Neural cell (in vitro differentiated cells): ENCODE results near the gene KLHL21. TPM values are rescaled to one million over a fixed set of nuclear protein-coding genes. Genes with fewer than 3 reads are reported as not detected.

Source experiments
- H2AFZ ChIP-seq: fragments of 200-600, 300-800 bp; sonication (generic), shearing (Covaris generic); 2 replicates; pipeline ENCODE4 v1.6.0; 2014; ENCODE audit warnings: low read depth, mild to moderate bottlenecking, antibody characterized with exemption, low read length, moderate library complexity
- H3F3A ChIP-seq: fragments of 200-600 bp; shearing (Covaris generic); 2 replicates; pipeline ENCODE4 v1.6.1; 2016; ENCODE audit warnings: mild to moderate bottlenecking, moderate library complexity, mixed read lengths, antibody characterized with exemption, low read length; ENCODE audit not compliant: insufficient read depth, poor library complexity, severe bottlenecking
- H3K27ac ChIP-seq: fragments of 200-600, 300-800 bp; sonication (generic), shearing (Covaris generic); 2 replicates; pipeline ENCODE4 v1.5.1; 2014; ENCODE audit warnings: mild to moderate bottlenecking, low read length, moderate library complexity
- H3K27me3 ChIP-seq: fragments of 300-800, 200-600 bp; sonication (generic), shearing (Covaris generic); 2 replicates; pipeline ENCODE4 v1.6.0; 2014; ENCODE audit warnings: mild to moderate bottlenecking, low read depth, low read length, moderate library complexity; ENCODE audit not compliant: insufficient read depth
- H3K36me3 ChIP-seq: fragments of 300-800, 200-600 bp; sonication (generic), shearing (Covaris generic); 2 replicates; pipeline ENCODE4 v1.5.1; 2014; ENCODE audit warnings: mild to moderate bottlenecking, antibody characterized with exemption, low read length, moderate library complexity; ENCODE audit not compliant: insufficient read depth
- H3K4me2 ChIP-seq: fragments of 300-800, 200-600 bp; sonication (generic), shearing (Covaris generic); 2 replicates; pipeline ENCODE4 v1.6.0; 2014; ENCODE audit warnings: mild to moderate bottlenecking, low read length
- H3K4me3 ChIP-seq: fragments of 300-800, 200-600 bp; sonication (generic), shearing (Covaris generic); 2 replicates; pipeline ENCODE4 v1.5.1; 2014; ENCODE audit warnings: mild to moderate bottlenecking, low read length, moderate library complexity
- H3K79me2 ChIP-seq: fragments of 200-600 bp; shearing (Covaris generic); replicated peaks from 2 replicates; pipeline ENCODE4 v1.6.0; 2014; ENCODE audit warnings: mild to moderate bottlenecking, low read length, moderate library complexity; ENCODE audit not compliant: insufficient read depth
- H3K9ac ChIP-seq: fragments of 300-800, 200-600 bp; sonication (generic), shearing (Covaris generic); 2 replicates; pipeline ENCODE4 v1.6.1; 2016; ENCODE audit warnings: mild to moderate bottlenecking, low read length, mixed read lengths
- H3K9me2 ChIP-seq: fragments of 200-600 bp; shearing (Covaris generic); 2 replicates; pipeline ENCODE4 v1.6.1; 2016; ENCODE audit warnings: mild to moderate bottlenecking, low read length, mixed read lengths; ENCODE audit not compliant: insufficient read depth
- H3K9me3 ChIP-seq: fragments of 200-600, 300-800 bp; sonication (generic), shearing (Covaris generic); 2 replicates; pipeline ENCODE4 v1.6.1; 2016; ENCODE audit warnings: mild to moderate bottlenecking, mixed run types, low read length, moderate library complexity, mixed read lengths
- H4K20me1 ChIP-seq: fragments of 200-600 bp; shearing (Covaris generic); 2 replicates; pipeline ENCODE4 v1.6.1; 2016; ENCODE audit warnings: mild to moderate bottlenecking, mixed run types; ENCODE audit not compliant: insufficient read depth
- CTCF ChIP-seq: fragments of 450-650 bp; IDR thresholded peaks from 2 replicates; pipeline ENCODE4 v1.5.1; 2014; ENCODE audit warnings: antibody characterized with exemption, mild to moderate bottlenecking, moderate library complexity; ENCODE audit not compliant: poor library complexity, severe bottlenecking
- EP300 ChIP-seq: fragments of 450-650 bp; conservative IDR thresholded peaks from 2 replicates; pipeline ENCODE4 v1.6.1; 2014; ENCODE audit warnings: antibody characterized with exemption, mild to moderate bottlenecking, moderate library complexity; ENCODE audit not compliant: poor library complexity, severe bottlenecking
- EZH2 ChIP-seq: fragments of 200-600, 300-800 bp; shearing (Covaris generic), sonication (generic); IDR thresholded peaks from 2 replicates; pipeline ENCODE4 v1.6.1; 2014; ENCODE audit warnings: antibody characterized with exemption, low read length, borderline replicate concordance, mild to moderate bottlenecking; ENCODE audit not compliant: insufficient read depth, poor library complexity, severe bottlenecking
- MXI1 ChIP-seq: fragments of 450-650 bp; conservative IDR thresholded peaks from 2 replicates; pipeline ENCODE4 v1.6.1; 2014; ENCODE audit warnings: antibody characterized with exemption, mild to moderate bottlenecking; ENCODE audit not compliant: poor library complexity, severe bottlenecking
- POLR2AphosphoS5 ChIP-seq: IDR thresholded peaks from 2 replicates; pipeline ENCODE4 v1.6.1; 2012
- RAD21 ChIP-seq: fragments of 450-650 bp; conservative IDR thresholded peaks from 2 replicates; pipeline ENCODE4 v1.6.1; 2014; ENCODE audit warnings: antibody characterized with exemption, mild to moderate bottlenecking, moderate library complexity
- REST ChIP-seq: IDR thresholded peaks from 2 replicates; pipeline ENCODE4 v1.6.1; 2012; ENCODE audit warnings: borderline replicate concordance
- SMC3 ChIP-seq: fragments of 450-650 bp; conservative IDR thresholded peaks from 2 replicates; pipeline ENCODE4 v1.6.1; 2014; ENCODE audit warnings: antibody characterized with exemption, mild to moderate bottlenecking, moderate library complexity; ENCODE audit not compliant: poor library complexity
- TAF1 ChIP-seq: IDR thresholded peaks from 2 replicates; pipeline ENCODE4 v1.6.1; 2012; ENCODE audit warnings: low read depth
- polyA minus RNA-seq: library from RNA; depleted of rRNA, polyadenylated mRNA; stranded (reverse); fragments of >200 nt; gene quantifications from 2 replicates; pipeline ENCODE4 v1.2.3, GENCODE V29; 2014
- polyA plus RNA-seq: library from polyadenylated mRNA; depleted of rRNA; stranded (reverse); fragments of >200 nt; gene quantifications from 2 replicates; pipeline ENCODE4 v1.2.3, GENCODE V29; 2014

Gene KLHL21
- polyA plus RNA-seq = 8.4 and 8.7 TPM in 2 replicates
- polyA minus RNA-seq = 13.4 and 13.6 TPM in 2 replicates

GRCh38 chr1:6602669-6603237 lies at the start of gene KLHL21:
Gene KLHL21 (minus strand): TSS chr1:6602869. CDS start chr1:6602817, 52 bp downstream.
- peak within 1 kb of the TSS; percentile 68 for H3K4me2 ChIP-seq
- H3K79me2 ChIP-seq = no peaks in the 10 kb centered on the region
- TF ChIP-seq SMC3 = no peak
- TF ChIP-seq MXI1 = no peak
- no peak for TF ChIP-seq TAF1
- no peak for TF ChIP-seq CTCF
- TF ChIP-seq REST = no peak
- TF ChIP-seq RAD21 = no peak
- TF ChIP-seq POLR2AphosphoS5 = peak; percentile 13
- TF ChIP-seq EZH2 = no peak
- no peak for TF ChIP-seq EP300
- peaks cover 21% of the 10 kb centered on the region for H3K27me3 ChIP-seq
- H2AFZ ChIP-seq = no peak within 1 kb of the TSS
- H3K27ac ChIP-seq = peak within 1 kb of the TSS; percentile 12
- no peaks in the 10 kb centered on the region for H3K9me3 ChIP-seq
- H3K9ac ChIP-seq = peak within 1 kb of the TSS; percentile 59
- no peaks in the 10 kb centered on the region for H3K36me3 ChIP-seq
- H4K20me1 ChIP-seq = no peaks in the 10 kb centered on the region
- H3K4me3 ChIP-seq = peak within 1 kb of the TSS; percentile 92
- H3K9me2 ChIP-seq = no peaks in the 10 kb centered on the region
- H3F3A ChIP-seq = no peaks in the 10 kb centered on the region

- no peak overlapping the region for H3K9ac ChIP-seq
- no peaks in the 10 kb centered on the region for H3K27me3 ChIP-seq
- no peaks in the 10 kb centered on the region for H3K36me3 ChIP-seq
- no peaks in the 10 kb centered on the region for H3K9me2 ChIP-seq
- no peak overlapping the region for H2AFZ ChIP-seq
- H3K4me3 ChIP-seq = no peak overlapping the region
- H3F3A ChIP-seq = no peaks in the 10 kb centered on the region
- no peaks in the 10 kb centered on the region for H3K79me2 ChIP-seq
- no peaks in the 10 kb centered on the region for H3K9me3 ChIP-seq
- TF ChIP-seq RAD21 = no peak
- no peak for TF ChIP-seq POLR2AphosphoS5
- TF ChIP-seq TAF1 = no peak
- no peaks in the 10 kb centered on the region for H4K20me1 ChIP-seq
- no peak overlapping the region for H3K27ac ChIP-seq
- no peak overlapping the region for H3K4me2 ChIP-seq
Measured at GRCh38 chr1:6651909-6652308, 49.2 kb upstream of the KLHL21 start.
